HCT116 (cell line): ENCODE measurements around the gene CLDN2. TPM values are rescaled to one million over a fixed set of nuclear protein-coding genes. Genes with fewer than 3 reads are reported as not detected.

Experiments used
- ATAC-seq: fragments of 200-7000 bp; cut with Tn5 transposase; 2 replicates; pipeline ENCODE4 v1.9.1; 2020; ENCODE audit warnings: mild to moderate bottlenecking, moderate library complexity
- BruUV-seq: library from RNA; stranded (reverse); fragments of 400-500 nt; replicated peaks from 2 replicates; lab custom pipeline; 2021; lab: Mats Ljungman, UMichigan
- CTCF ChIA-PET: fragments of 300-600 bp; sonication (Branson Sonifier 250); formaldehyde crosslinking; loops from one replicate; lab custom pipeline; 2021; ENCODE audit warnings: antibody characterized with exemption; lab: Charles Lee
- POLR2A ChIA-PET: fragments of 300-600, 350-600 bp; sonication (Branson Sonifier 250); formaldehyde crosslinking; loops from one replicate; lab custom pipeline; 2021; ENCODE audit warnings: antibody characterized with exemption; lab: Charles Lee
- RAD21 ChIA-PET, 2 experiments: fragments of 300-600 bp; sonication (Branson Sonifier 250); formaldehyde crosslinking; loops; one replicate each; lab custom pipeline; 2023; ENCODE audit warnings: low total read pairs in 2 of 2; ENCODE audit not compliant: uncharacterized antibody in 2 of 2, unreplicated experiment in 2 of 2, low non-redundant PET in 1 of 2; lab: Charles Lee
- DNase-seq: peaks from one replicate; pipeline ENCODE4 v3.0.0-alpha.2; 2010; ENCODE audit warnings: low read depth, low spot score
- H2AFZ ChIP-seq: fragments of 200-600 bp; shearing (Covaris generic), sonication (generic); 2 replicates; pipeline ENCODE4 v1.6.1; 2017; ENCODE audit warnings: low read depth, mixed run types, mixed read lengths, antibody characterized with exemption, low read length; ENCODE audit not compliant: poor library complexity, severe bottlenecking
- H3K27ac ChIP-seq: 2 replicates; pipeline ENCODE4 v1.5.1; 2012; ENCODE audit warnings: low read depth, low read length
- H3K27me3 ChIP-seq: fragments of 200-600 bp; sonication (generic); 2 replicates; pipeline ENCODE4 v1.6.1; 2016; ENCODE audit warnings: mixed run types, low read length, mixed read lengths; ENCODE audit not compliant: insufficient read depth
- H3K36me3 ChIP-seq, 2 experiments: fragments of 200-500 bp in 1 of 2; fragments of 200-600 bp in 1 of 2; sonication (Bioruptor generic) in 1 of 2; sonication (generic) in 1 of 2; 2 replicates each; pipeline versions ENCODE4 v1.5.1 to v1.6.1; 2014 to 2016; ENCODE audit warnings: low read length in 2 of 2, inconsistent platforms in 1 of 2, mixed read lengths in 1 of 2, mixed run types in 1 of 2; ENCODE audit not compliant: insufficient read depth in 2 of 2, control insufficient read depth in 1 of 2
- H3K4me1 ChIP-seq, 2 experiments: fragments of 200-600 bp in 1 of 2; sonication (generic) in 1 of 2; 2 replicates each; pipeline versions ENCODE4 v1.5.1 to v1.6.1; 2012 to 2017; ENCODE audit warnings: low read length in 2 of 2, inconsistent platforms in 1 of 2, mild to moderate bottlenecking in 1 of 2, mixed read lengths in 1 of 2, mixed run types in 1 of 2, moderate library complexity in 1 of 2; ENCODE audit not compliant: insufficient read depth in 2 of 2, control insufficient read depth in 1 of 2
- H3K4me2 ChIP-seq: fragments of 200-600 bp; sonication (generic); 2 replicates; pipeline ENCODE4 v1.6.1; 2017; ENCODE audit warnings: mixed run types, low read length, mixed read lengths
- H3K4me3 ChIP-seq, 2 experiments: fragments of 200-600 bp in 1 of 2; sonication (generic) in 1 of 2; replicated peaks in 1 of 2; 2 replicates each; pipeline ENCODE4 v1.5.1; 2011 to 2016; ENCODE audit warnings: low read length in 2 of 2, control low read depth in 1 of 2, low read depth in 1 of 2, mild to moderate bottlenecking in 1 of 2, mixed read lengths in 1 of 2, mixed run types in 1 of 2
- H3K79me2 ChIP-seq: fragments of 200-600 bp; sonication (generic); 2 replicates; pipeline ENCODE4 v1.6.1; 2017; ENCODE audit warnings: mild to moderate bottlenecking, mixed run types, low read length, moderate library complexity, mixed read lengths; ENCODE audit not compliant: insufficient read depth
- H3K9ac ChIP-seq: fragments of 200-600 bp; sonication (generic); 2 replicates; pipeline ENCODE4 v1.6.1; 2016; ENCODE audit warnings: low read length, mixed read lengths
- H3K9me2 ChIP-seq: fragments of 200-600 bp; sonication (generic), shearing (Covaris generic); 2 replicates; pipeline ENCODE4 v1.6.1; 2017; ENCODE audit warnings: mixed run types, mild to moderate bottlenecking, moderate library complexity; ENCODE audit not compliant: insufficient read depth
- H3K9me3 ChIP-seq, 2 experiments: fragments of 200-500 bp in 1 of 2; fragments of 200-600 bp in 1 of 2; sonication (Bioruptor generic) in 1 of 2; sonication (generic) in 1 of 2; 2 replicates each; pipeline ENCODE4 v1.6.1; 2014 to 2017; ENCODE audit warnings: low read length in 2 of 2, mixed read lengths in 2 of 2, inconsistent platforms in 1 of 2, low read depth in 1 of 2, mild to moderate bottlenecking in 1 of 2, mixed run types in 1 of 2, moderate library complexity in 1 of 2; ENCODE audit not compliant: control insufficient read depth in 1 of 2, insufficient read depth in 1 of 2
- H4K20me1 ChIP-seq: fragments of 200-600 bp; sonication (generic), shearing (Covaris generic); 2 replicates; pipeline ENCODE4 v1.6.1; 2017; ENCODE audit warnings: mixed run types, mild to moderate bottlenecking, moderate library complexity; ENCODE audit not compliant: insufficient read depth
- CBX3 ChIP-seq: IDR thresholded peaks from 2 replicates; pipeline ENCODE4 v1.6.1; 2012; ENCODE audit warnings: low read depth
- CEBPB ChIP-seq: IDR thresholded peaks from 2 replicates; pipeline ENCODE4 v1.6.1; 2012; ENCODE audit warnings: low read depth
- CTCF ChIP-seq, 3 experiments: fragments of 200-600 bp in 1 of 3; sonication (generic) in 1 of 3; IDR thresholded peaks in 2 of 3; conservative IDR thresholded peaks in 1 of 3; 2 replicates each; pipeline ENCODE4 v1.5.1; 2012 to 2017; ENCODE audit warnings: low read depth in 2 of 3, low read length in 2 of 3, antibody characterized with exemption in 1 of 3, borderline replicate concordance in 1 of 3, control low read depth in 1 of 3, mild to moderate bottlenecking in 1 of 3, mixed read lengths in 1 of 3, mixed run types in 1 of 3, moderate library complexity in 1 of 3; ENCODE audit not compliant: insufficient read depth in 1 of 3
- FOSL1 ChIP-seq: IDR thresholded peaks from 2 replicates; pipeline ENCODE4 v1.6.1; 2012; ENCODE audit warnings: low read depth
- JUND ChIP-seq: IDR thresholded peaks from 2 replicates; pipeline ENCODE4 v1.6.1; 2012
- MAX ChIP-seq: IDR thresholded peaks from 2 replicates; pipeline ENCODE4 v1.6.1; 2012
- POLR2AphosphoS5 ChIP-seq: IDR thresholded peaks from 2 replicates; pipeline ENCODE4 v1.6.1; 2011; ENCODE audit warnings: mild to moderate bottlenecking, low read depth, low read length, moderate library complexity
- SIN3A ChIP-seq: IDR thresholded peaks from 2 replicates; pipeline ENCODE4 v1.6.1; 2012; ENCODE audit warnings: low read depth
- SP1 ChIP-seq: IDR thresholded peaks from 2 replicates; pipeline ENCODE4 v1.6.1; 2012; ENCODE audit warnings: low read depth
- SRF ChIP-seq: IDR thresholded peaks from 2 replicates; pipeline ENCODE4 v1.6.1; 2012; ENCODE audit warnings: low read depth
- TCF7L2 ChIP-seq: IDR thresholded peaks from 2 replicates; pipeline ENCODE4 v1.7.0; 2011; ENCODE audit warnings: borderline replicate concordance, inconsistent platforms; ENCODE audit not compliant: insufficient read depth, insufficient read length; ENCODE audit errors: extremely low read depth
- ZBTB33 ChIP-seq: IDR thresholded peaks from 2 replicates; pipeline ENCODE4 v1.6.1; 2011; ENCODE audit warnings: mild to moderate bottlenecking, low read length, moderate library complexity; ENCODE audit not compliant: insufficient replicate concordance; ENCODE audit errors: extremely low read depth
- intact Hi-C: fragments of 100-400 bp; cut with micrococcal nuclease; formaldehyde crosslinking; loops from 2 replicates; pipeline ENCODE4 v1.10.0; 2022
- total RNA-seq: library from RNA; stranded (reverse); gene quantifications from one replicate; pipeline ENCODE4 v1.2.1, GENCODE V29; 2021; ENCODE audit not compliant: unreplicated experiment

Gene CLDN2
- total RNA-seq, 1 experiment from 2014 or later: 0.10 TPM

GRCh38 chrX:106917830-106918500 is 2.2 kb upstream of the CLDN2 start:
- H2AFZ ChIP-seq: no peak overlapping the region
- peak overlapping the region; percentile 69 for H3K4me2 ChIP-seq
- no peaks in the 10 kb centered on the region for H4K20me1 ChIP-seq
- intact Hi-C loops: no loop called here
- no TSS peak for BruUV-seq
- DNase-seq: peak; percentile 88
- no peaks in the 10 kb centered on the region for H3K27me3 ChIP-seq
- H3K27ac ChIP-seq: peak overlapping the region; percentile 55
- H3K4me3 ChIP-seq: 0 out of 4 replicates have a peak overlapping the region, but pooled peaks of 1 of the 2 experiments have one; percentile 16
- POLR2A ChIA-PET: no interaction called here
- peaks cover 35 to 37% of the 10 kb centered on the region in 2 experiments for H3K4me1 ChIP-seq
- TF ChIP-seq SIN3A: peak; percentile 32; the same call in 1 of the 2 replicates
- TF ChIP-seq ZBTB33: no peak
- peak; percentile 57 for TF ChIP-seq POLR2AphosphoS5
- TF ChIP-seq MAX: 0 out of 2 replicates have a peak, but pooled peaks have one; percentile 21
- TF ChIP-seq CEBPB: peak; percentile 63
- peak; percentile 26; the same call in 1 of the 2 replicates for TF ChIP-seq CBX3
- no peak for TF ChIP-seq CTCF (IDR thresholded peaks at IDR 0.05 in 2 of 3, conservative IDR thresholded peaks at IDR 0.05 in 1 of 3; ENCODE audit: borderline replicate concordance in 1 of 3, insufficient read depth in 1 of 3, low read depth in 2 of 3, low read length in 2 of 3)
- TF ChIP-seq FOSL1: peak; percentile 52
- TF ChIP-seq SP1: peak; percentile 75
- peak; percentile 62 for TF ChIP-seq JUND
- no peak for TF ChIP-seq SRF
- TF ChIP-seq TCF7L2: peak; percentile 98
- no peak overlapping the region for H3K9ac ChIP-seq
- CTCF ChIA-PET: no interaction called here
- peak; percentile 84 for ATAC-seq
- no peaks in the 10 kb centered on the region for H3K79me2 ChIP-seq
- RAD21 ChIA-PET: no interaction called here
- no peaks in the 10 kb centered on the region for H3K36me3 ChIP-seq
- no peaks in the 10 kb centered on the region for H3K9me2 ChIP-seq
- no peaks in the 10 kb centered on the region for H3K9me3 ChIP-seq
